G401.6 (cell line): ENCODE data around the gene LCNL1.

Source experiments
- FAIRE-seq: peaks from 2 replicates; lab custom pipeline; 2012; peaks lifted over from hg19 to GRCh38; lab: Jason Lieb, UNC

LCNL1 gene

GRCh38 chr9:136982232-136983051 is at the start of gene LCNL1:
TSS of gene LCNL1 (plus strand) at chr9:136982993. CDS start at chr9:136983587, 594 bp downstream.
- FAIRE-seq = no peak

GRCh38 chr9:136934277-136934676 is 48.5 kb upstream of the LCNL1 start:
- FAIRE-seq = no peak

GRCh38 chr9:136935651-136936050 is 47.1 kb upstream of the LCNL1 start:
- no peak for FAIRE-seq

DNA sequence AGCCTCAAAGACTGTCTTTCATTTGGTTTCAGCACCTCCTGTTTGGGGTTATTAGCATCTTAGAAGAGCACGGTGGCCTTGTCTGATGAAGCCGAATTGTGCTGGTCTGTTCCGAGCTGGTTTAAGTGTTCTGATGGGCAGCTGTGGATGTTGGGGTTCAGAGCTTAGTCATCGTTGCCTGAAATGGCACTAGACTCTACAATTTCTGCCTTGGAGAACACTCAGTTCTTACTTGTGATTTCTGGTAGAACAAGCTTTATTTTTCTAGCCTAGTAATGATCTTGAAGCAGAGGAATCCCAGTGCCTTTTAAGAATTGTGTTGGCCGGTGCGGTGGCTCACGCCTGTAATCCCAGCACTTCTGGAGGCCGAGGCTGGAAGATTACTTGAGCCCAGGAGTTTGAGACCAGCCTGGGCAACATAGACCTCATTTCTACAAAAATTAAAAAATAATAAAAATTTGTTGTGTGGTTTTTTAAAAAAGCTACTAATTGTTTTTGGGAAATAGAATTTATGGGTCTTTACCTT is 46.1 kb upstream of the LCNL1 start:
- no peak for FAIRE-seq

- FAIRE-seq = no peak
Observed at GRCh38 chr9:136937186-136938001, 45.4 kb upstream of the LCNL1 start.

DNA sequence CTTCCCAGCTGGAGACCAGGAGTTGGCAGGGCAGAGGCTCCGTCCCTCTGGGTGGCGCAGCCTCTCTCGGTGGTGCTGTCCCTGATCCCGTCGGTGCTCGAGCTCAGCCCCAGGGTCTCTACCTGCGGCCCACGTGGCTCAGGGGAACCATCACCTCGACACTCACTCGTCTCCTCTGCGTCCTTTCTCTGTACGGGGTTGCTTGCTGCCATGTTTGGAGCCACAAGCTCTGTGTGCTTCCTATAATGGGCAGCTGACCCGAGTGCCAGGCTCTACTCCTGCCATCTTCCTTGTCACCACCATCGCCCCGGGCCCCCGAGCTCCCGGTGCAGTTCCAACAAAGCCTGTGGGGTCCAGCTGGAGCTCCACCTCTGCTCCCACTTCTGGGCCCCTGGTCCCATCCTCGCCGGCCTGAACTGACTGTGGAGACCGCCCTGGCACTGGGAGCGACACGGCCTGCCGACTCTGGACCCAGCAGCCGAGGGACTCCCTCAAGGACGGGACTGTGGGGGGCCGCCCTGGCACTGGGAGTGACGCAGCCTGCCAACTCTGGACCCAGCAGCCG is 43.3 kb upstream of the LCNL1 start:
- FAIRE-seq = no peak

DNA sequence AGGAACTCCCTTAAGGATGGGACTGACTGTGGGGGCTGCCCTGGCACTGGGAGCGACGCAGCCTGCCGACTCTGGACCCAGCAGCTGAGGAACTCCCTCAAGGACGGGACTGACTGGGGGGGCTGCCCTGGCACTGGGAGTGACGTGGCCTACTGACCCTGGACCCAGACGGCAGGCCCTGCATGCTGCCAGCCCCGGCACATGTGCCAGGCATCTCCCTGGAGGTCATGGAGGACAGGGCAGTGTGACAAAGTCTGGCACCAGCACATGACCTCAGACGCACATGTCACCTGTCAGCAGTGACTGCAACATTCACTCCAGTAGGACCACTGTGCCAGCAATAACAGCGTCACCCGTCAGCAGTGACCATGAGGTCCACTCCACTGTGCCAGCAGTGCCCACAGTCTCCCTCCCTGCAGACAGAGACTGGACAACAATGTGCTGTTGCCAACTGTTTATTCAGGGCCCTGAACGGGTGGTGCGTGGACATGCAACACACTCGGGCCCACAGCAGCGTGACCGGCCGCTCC is 42.7 kb upstream of the LCNL1 start:
- no peak for FAIRE-seq

DNA sequence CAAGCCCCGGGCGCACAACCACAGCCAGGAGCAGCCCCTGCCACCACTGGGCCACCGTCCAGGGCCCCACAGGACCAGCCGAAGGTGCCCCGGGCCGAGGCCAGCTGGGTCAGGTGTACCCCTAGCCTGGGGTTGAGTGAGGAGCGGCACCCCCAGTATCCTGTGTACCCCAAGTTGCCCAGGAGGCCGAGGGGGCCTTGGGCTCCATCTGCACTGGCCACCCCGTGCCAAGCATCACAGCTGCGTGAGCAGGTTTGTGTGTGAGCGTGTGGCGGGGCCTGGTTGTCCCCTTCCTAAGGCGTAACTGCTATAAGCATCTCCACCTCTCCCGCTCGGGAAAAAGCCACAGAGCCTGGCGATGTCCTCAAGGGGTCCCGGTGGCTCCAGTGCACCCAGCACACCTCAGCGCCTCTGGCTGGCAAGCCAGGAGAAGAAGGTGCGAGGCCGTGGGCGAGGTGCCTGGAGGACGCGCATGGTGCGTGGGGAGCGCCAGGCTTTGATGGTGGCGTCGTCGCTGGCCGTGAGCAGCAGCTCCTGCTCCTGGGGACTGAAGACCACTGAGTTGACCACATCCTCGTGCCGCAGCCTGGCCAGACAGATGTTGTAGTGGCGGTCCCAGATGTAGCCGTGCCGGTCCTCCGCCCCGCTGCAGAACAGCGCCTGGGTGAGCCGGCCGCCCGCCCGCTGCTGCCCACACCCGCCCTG is 42.1 kb upstream of the LCNL1 start:
- FAIRE-seq = no peak

- FAIRE-seq = no peak
Observed at GRCh38 chr9:136941231-136942111, 41.3 kb upstream of the LCNL1 start.

GRCh38 chr9:136942112-136942880 is 40.5 kb upstream of the LCNL1 start:
- no peak for FAIRE-seq

DNA sequence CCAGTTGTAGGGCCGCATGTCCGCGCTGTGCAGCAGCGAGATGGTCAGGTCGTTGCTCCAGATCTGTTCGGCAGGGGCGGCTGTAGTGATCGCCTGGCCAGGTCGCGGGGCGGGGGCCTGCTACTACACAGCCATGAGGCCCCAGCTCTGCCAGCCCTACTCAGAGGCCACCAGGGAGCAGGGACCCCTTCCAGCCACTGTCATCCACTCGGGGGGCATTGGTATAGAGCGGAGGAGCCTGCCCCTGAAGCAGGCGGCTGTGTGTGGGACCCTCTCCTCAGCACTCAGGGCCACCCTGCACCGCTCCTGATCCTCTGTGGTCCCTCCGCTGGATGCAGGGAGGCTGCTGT is 39.9 kb upstream of the LCNL1 start:
- no peak for FAIRE-seq

DNA sequence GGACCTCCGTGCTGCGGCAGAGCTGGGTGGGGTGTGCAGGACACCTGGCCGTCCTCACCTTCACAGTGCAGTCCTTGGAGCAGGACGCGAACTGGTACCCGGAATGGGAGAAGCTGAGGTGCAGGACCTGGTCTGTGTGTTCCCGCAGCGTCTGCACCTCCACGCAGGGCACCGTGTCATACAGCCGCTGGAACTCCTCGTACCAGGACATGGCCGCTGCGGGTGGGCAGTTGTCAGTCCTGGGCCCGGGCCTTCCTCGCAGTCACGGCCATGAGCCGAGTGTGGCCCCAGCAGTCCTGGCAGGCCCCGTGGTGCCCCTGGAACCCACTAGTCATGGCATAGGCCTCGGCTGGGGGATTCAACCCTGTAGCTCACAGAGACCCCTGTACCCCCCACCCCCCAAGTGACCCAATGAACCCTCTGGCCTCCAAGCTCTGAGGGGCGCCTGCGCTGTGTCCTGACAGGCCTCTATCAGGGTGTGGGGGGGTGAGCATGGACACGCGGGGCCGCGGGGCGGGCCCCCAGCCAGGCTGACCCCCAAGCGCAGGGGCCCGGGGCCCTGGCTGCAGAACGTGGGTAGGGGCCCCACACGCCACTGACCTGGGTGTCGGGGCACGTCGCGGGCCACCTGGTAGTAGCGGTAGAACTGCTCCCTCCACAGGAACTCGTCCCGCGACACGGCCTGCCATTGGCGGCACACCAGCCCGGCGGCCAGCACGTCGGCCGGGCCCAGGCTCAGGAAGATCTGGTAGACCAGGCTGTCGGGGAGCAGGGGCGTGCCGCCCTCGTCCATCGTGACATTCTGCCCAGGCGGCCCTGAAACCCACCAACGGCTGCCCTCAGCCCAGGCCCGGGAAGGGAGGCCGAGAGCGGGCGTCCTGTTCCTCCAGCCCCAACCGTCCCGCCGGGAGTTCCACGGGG is 39.2 kb upstream of the LCNL1 start:
- no peak for FAIRE-seq

DNA sequence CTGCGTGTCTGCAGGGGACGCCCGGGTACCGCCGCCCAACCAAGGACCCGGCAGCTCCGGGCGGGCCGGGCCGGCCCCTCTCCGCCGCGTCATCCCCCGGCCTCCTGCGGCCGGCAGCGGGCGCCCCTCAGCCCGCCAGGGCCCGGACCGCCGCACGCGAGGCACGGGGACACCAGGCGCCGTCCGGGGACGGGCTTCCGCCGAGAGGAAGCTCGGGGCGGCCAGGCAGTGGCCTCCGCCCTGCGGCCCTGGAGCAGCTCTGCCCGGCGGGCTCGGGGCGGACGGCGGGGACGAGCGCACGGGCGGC is 38.6 kb upstream of the LCNL1 start:
- no peak for FAIRE-seq

GRCh38 chr9:136944519-136945332 is 38.1 kb upstream of the LCNL1 start, which contains the start of the genes C8G and FBXW5:
TSS of gene C8G (plus strand) at chr9:136945243. CDS start at chr9:136945321, 78 bp downstream.
TSS of gene FBXW5 (minus strand) at chr9:136944738. CDS start at chr9:136944083, 655 bp downstream.
- FAIRE-seq = peak; percentile 75

DNA sequence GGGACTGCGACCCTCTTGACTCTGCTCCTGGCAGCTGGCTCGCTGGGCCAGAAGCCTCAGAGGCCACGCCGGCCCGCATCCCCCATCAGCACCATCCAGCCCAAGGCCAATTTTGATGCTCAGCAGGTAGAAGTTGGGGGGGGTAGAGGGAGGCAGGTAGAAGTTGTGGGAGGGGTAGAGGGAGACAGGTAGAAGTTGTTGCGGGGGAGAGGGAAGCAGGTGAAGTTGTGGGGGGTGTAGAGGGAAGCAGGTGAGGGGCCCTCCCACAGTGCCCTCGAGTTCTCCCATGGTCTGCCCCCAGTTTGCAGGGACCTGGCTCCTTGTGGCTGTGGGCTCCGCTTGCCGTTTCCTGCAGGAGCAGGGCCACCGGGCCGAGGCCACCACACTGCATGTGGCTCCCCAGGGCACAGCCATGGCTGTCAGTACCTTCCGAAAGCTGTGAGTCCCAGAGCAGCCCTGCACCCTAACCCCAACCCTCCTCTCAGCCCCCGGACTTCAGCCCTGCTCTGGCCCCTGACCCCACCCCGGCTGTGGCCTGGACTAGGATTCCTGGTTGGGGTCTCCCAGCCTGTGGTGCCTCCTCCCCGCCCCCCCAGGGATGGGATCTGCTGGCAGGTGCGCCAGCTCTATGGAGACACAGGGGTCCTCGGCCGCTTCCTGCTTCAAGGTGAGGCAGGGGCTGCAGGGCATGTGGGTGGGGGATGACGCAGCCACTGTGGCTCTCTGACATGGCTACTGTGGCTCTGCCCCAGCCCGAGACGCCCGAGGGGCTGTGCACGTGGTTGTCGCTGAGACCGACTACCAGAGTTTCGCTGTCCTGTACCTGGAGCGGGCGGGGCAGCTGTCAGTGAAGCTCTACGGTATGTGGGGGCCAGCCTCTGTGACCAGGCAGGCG is 37.2 kb upstream of the LCNL1 start:
- FAIRE-seq = no peak

- no peak for FAIRE-seq
Observed at GRCh38 chr9:136946228-136947027, 36.4 kb upstream of the LCNL1 start.
